GM12878 (cell line): ENCODE measurements around the gene BBC3. TPM values are rescaled to one million over a fixed set of nuclear protein-coding genes. Genes with fewer than 3 reads are reported as not detected.

Experiments used
- BHLHE40 ChIP-seq, 2 experiments: fragments of 450-650 bp in 1 of 2; IDR thresholded peaks; 2 replicates each; pipeline ENCODE4 v1.6.1; 2011 to 2017; ENCODE audit warnings: low read depth in 2 of 2, borderline replicate concordance in 1 of 2, improper control_type of control experiment in 1 of 2, low read length in 1 of 2, mild to moderate bottlenecking in 1 of 2
- CBFB ChIP-seq: IDR thresholded peaks from 2 replicates; pipeline ENCODE4 v1.6.1; 2016; ENCODE audit warnings: antibody characterized with exemption, low read depth
- CHD2 ChIP-seq: IDR thresholded peaks from 2 replicates; pipeline ENCODE4 v1.6.1; 2011; ENCODE audit warnings: low read depth, low read length, improper control_type of control experiment, borderline replicate concordance
- CREB1 ChIP-seq: IDR thresholded peaks from 2 replicates; pipeline ENCODE4 v1.6.1; 2012; ENCODE audit warnings: low read depth, mild to moderate bottlenecking, inconsistent platforms
- EGR1 ChIP-seq, 2 experiments: IDR thresholded peaks; 1 replicate in 1 of 2; 2 replicates in 1 of 2; pipeline ENCODE4 v1.6.1; 2011 to 2012; ENCODE audit warnings: low read depth in 2 of 2, low read length in 2 of 2, borderline replicate concordance in 1 of 2, mild to moderate bottlenecking in 1 of 2, moderate library complexity in 1 of 2
- ESRRA ChIP-seq: IDR thresholded peaks from 2 replicates; pipeline ENCODE4 v1.6.1; 2012; ENCODE audit warnings: mild to moderate bottlenecking, low read length, improper control_type of control experiment
- FOXK2 ChIP-seq: fragments of 450-650 bp; IDR thresholded peaks from 2 replicates; pipeline ENCODE4 v1.6.1; 2017; ENCODE audit warnings: mild to moderate bottlenecking, moderate library complexity
- HDAC2 ChIP-seq: fragments of 200-600 bp; sonication (generic); IDR thresholded peaks from 2 replicates; pipeline ENCODE4 v1.6.1; 2017
- JUND ChIP-seq: IDR thresholded peaks from 2 replicates; pipeline ENCODE4 v1.6.1; 2012; ENCODE audit warnings: low read depth, mild to moderate bottlenecking, low read length, improper control_type of control experiment, moderate library complexity
- MTA2 ChIP-seq: fragments of 450-650 bp; IDR thresholded peaks from 2 replicates; pipeline ENCODE4 v1.6.1; 2016; ENCODE audit warnings: low read depth, mild to moderate bottlenecking, moderate library complexity
- NFIC ChIP-seq: IDR thresholded peaks from 2 replicates; pipeline ENCODE4 v1.6.1; 2012; ENCODE audit warnings: low read depth, mild to moderate bottlenecking, inconsistent platforms, low read length, moderate library complexity
- NR2F1 ChIP-seq: fragments of 450-650 bp; conservative IDR thresholded peaks from 2 replicates; pipeline ENCODE4 v1.6.1; 2017; ENCODE audit warnings: mild to moderate bottlenecking
- PAX5 ChIP-seq: IDR thresholded peaks from 2 replicates; pipeline ENCODE4 v1.6.1; 2011; ENCODE audit warnings: low read depth, low read length, borderline replicate concordance
- PAX8 ChIP-seq: fragments of 450-650 bp; IDR thresholded peaks from 2 replicates; pipeline ENCODE4 v1.6.1; 2017; ENCODE audit warnings: mild to moderate bottlenecking, moderate library complexity
- POLR2AphosphoS2 ChIP-seq: IDR thresholded peaks from 2 replicates; pipeline ENCODE4 v1.6.1; 2011; ENCODE audit warnings: low read depth, mild to moderate bottlenecking, low read length, improper control_type of control experiment, moderate library complexity
- RAD51 ChIP-seq: fragments of 450-650 bp; IDR thresholded peaks from 2 replicates; pipeline ENCODE4 v1.6.1; 2016; ENCODE audit warnings: moderate library complexity, mild to moderate bottlenecking, inconsistent platforms
- SREBF2 ChIP-seq: IDR thresholded peaks from 2 replicates; pipeline ENCODE4 v1.6.1; 2012; ENCODE audit warnings: mild to moderate bottlenecking, low read length
- TARDBP ChIP-seq: IDR thresholded peaks from 2 replicates; pipeline ENCODE4 v1.6.1; 2016; ENCODE audit warnings: borderline replicate concordance
- TBL1XR1 ChIP-seq: IDR thresholded peaks from 2 replicates; pipeline ENCODE4 v1.6.1; 2012; ENCODE audit warnings: low read depth, low read length, improper control_type of control experiment
- ZBED1 ChIP-seq: IDR thresholded peaks from 2 replicates; pipeline ENCODE4 v1.6.1; 2016; ENCODE audit warnings: borderline replicate concordance
- polyA plus RNA-seq, 11 experiments: library from polyadenylated mRNA; depleted of rRNA in 4 of 11; unstranded in 6 of 11; stranded (reverse) in 5 of 11; fragments of >200 nt; fragmentation: Nextera tagmentation in 4 of 11; fragmentation: Illumina TruSeq in 1 of 11; extraction: Ambion mirVana in 4 of 11; extraction: Trizol in 1 of 11; gene quantifications; 1 replicate in 1 of 11; 2 replicates in 10 of 11; pipeline versions ENCODE4 v1.2.1 to v1.2.3, GENCODE V29; 2011 to 2016; ENCODE audit warnings: inconsistent platforms in 2 of 11, missing spikeins in 2 of 11, low read depth in 1 of 11
- total RNA-seq, 4 experiments: library from RNA; depleted of rRNA in 3 of 4; stranded (reverse); fragments of >200 nt in 3 of 4; fragmentation: Illumina TruSeq in 1 of 4; extraction: Trizol in 1 of 4; gene quantifications; 2 replicates each; pipeline versions ENCODE4 v1.2.1 to v1.2.3, GENCODE V29; 2013 to 2021
- TF ChIP-seq, protein P1 (sequence below): fragments of 450-650 bp; IDR thresholded peaks from 2 replicates; pipeline ENCODE4 v1.6.1; 2017; ENCODE audit warnings: mild to moderate bottlenecking, low read depth, inconsistent platforms; ENCODE audit not compliant: poor library complexity, severe bottlenecking
- TF ChIP-seq, protein P2 (sequence below): IDR thresholded peaks from 2 replicates; pipeline ENCODE4 v1.6.1; 2011; ENCODE audit warnings: low read depth, low read length, improper control_type of control experiment, borderline replicate concordance
- TF ChIP-seq, protein P3 (sequence below): fragments of 450-650 bp; IDR thresholded peaks from 2 replicates; pipeline ENCODE4 v1.6.1; 2018; ENCODE audit warnings: borderline replicate concordance, mild to moderate bottlenecking; ENCODE audit not compliant: partially characterized antibody
- TF ChIP-seq, protein P4 (sequence below): IDR thresholded peaks from 2 replicates; pipeline ENCODE4 v1.6.1; 2012; ENCODE audit warnings: low read depth, low read length, improper control_type of control experiment

The BBC3 gene
- total and polyA plus RNA-seq, 10 of the 15 experiments (the other 5 are each of a cell fraction or from before 2014, with no cell fraction given): 0.10 to 17.9 (median 7.5) TPM

DNA sequence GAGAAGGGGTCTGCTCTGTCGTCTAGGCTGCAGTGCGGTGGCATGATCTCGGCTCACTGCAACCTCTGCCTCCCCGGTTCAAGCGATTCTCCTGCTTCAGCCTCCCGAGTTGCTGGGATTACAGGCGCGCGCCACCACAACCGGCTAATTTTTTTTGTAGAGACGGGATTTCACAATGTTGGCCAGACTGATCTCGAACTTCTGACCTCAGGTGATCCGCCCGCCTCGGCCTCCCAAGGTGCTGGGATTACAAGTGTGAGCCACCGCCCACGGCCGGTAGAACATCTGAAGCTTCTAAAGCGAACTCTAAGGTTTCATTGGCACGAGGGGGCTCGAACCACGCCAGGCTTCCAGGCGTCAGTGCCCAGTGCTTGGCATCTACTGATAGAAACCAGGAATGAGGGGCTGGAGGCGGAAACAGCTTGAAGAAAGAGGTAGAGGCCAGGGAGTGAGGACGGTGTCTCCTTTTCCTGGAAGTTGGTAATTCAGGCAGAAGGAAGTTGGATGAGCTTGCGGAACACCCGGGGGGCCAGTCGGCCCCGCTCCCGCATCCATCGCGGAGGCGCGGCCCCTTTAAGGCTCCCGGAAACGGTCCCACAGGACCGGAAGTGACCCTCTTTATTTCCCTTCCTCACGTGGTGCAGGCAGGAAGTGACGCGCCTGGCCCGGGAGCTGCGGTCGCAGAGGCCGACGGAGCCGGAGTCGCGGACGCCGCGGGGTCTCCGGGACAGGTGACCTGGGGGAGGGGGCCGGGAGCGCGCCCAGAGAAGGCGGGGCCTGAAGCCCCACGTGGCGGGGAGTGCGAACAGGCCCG is 25.1 kb upstream of the BBC3 start, which contains the start of gene CCDC9 (continued):
- TF ChIP-seq PAX5: 0 out of 2 replicates have a peak, but pooled peaks have one; percentile 33
- peak; percentile 55; the same call in 1 of the 2 replicates for TF ChIP-seq TBL1XR1
- TF ChIP-seq, protein P1, sequence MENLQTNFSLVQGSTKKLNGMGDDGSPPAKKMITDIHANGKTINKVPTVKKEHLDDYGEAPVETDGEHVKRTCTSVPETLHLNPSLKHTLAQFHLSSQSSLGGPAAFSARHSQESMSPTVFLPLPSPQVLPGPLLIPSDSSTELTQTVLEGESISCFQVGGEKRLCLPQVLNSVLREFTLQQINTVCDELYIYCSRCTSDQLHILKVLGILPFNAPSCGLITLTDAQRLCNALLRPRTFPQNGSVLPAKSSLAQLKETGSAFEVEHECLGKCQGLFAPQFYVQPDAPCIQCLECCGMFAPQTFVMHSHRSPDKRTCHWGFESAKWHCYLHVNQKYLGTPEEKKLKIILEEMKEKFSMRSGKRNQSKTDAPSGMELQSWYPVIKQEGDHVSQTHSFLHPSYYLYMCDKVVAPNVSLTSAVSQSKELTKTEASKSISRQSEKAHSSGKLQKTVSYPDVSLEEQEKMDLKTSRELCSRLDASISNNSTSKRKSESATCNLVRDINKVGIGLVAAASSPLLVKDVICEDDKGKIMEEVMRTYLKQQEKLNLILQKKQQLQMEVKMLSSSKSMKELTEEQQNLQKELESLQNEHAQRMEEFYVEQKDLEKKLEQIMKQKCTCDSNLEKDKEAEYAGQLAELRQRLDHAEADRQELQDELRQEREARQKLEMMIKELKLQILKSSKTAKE: peak; percentile 44
- peak; percentile 65; the same call in 1 of the 2 replicates for TF ChIP-seq CBFB
- no peak for TF ChIP-seq HDAC2
- TF ChIP-seq JUND: no peak
- 0 out of 2 replicates have a peak, but pooled peaks have one; percentile 50 for TF ChIP-seq SREBF2
- TF ChIP-seq CHD2: peak; percentile 56; the same call in 1 of the 2 replicates
- TF ChIP-seq PAX8: no peak
- TF ChIP-seq FOXK2: 0 out of 2 replicates have a peak, but pooled peaks have one; percentile 31
- TF ChIP-seq NR2F1: peak; percentile 66; the same call in 1 of the 2 replicates
- peak; percentile 88 to 96 for TF ChIP-seq BHLHE40 (IDR thresholded peaks at IDR 0.05; ENCODE audit: borderline replicate concordance in 1 of 2, low read depth in 2 of 2, low read length in 1 of 2)
- TF ChIP-seq ESRRA: no peak
- peak; percentile 18; the same call in 1 of the 2 replicates for TF ChIP-seq NFIC
- TF ChIP-seq RAD51: peak; percentile 94
- 0 out of 2 replicates have a peak, but pooled peaks have one; percentile 61 for TF ChIP-seq POLR2AphosphoS2
- TF ChIP-seq EGR1 (IDR thresholded peaks at IDR 0.05; ENCODE audit: borderline replicate concordance in 1 of 2, low read depth in 2 of 2, low read length in 2 of 2): peak in 1 of 2 experiments; percentile 70; a peak in 1 of 3 replicates
- no peak for TF ChIP-seq ZBED1
- TF ChIP-seq CREB1: peak; percentile 96
- TF ChIP-seq, protein P2, sequence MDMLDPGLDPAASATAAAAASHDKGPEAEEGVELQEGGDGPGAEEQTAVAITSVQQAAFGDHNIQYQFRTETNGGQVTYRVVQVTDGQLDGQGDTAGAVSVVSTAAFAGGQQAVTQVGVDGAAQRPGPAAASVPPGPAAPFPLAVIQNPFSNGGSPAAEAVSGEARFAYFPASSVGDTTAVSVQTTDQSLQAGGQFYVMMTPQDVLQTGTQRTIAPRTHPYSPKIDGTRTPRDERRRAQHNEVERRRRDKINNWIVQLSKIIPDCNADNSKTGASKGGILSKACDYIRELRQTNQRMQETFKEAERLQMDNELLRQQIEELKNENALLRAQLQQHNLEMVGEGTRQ: peak; percentile 95
- TF ChIP-seq, protein P3, sequence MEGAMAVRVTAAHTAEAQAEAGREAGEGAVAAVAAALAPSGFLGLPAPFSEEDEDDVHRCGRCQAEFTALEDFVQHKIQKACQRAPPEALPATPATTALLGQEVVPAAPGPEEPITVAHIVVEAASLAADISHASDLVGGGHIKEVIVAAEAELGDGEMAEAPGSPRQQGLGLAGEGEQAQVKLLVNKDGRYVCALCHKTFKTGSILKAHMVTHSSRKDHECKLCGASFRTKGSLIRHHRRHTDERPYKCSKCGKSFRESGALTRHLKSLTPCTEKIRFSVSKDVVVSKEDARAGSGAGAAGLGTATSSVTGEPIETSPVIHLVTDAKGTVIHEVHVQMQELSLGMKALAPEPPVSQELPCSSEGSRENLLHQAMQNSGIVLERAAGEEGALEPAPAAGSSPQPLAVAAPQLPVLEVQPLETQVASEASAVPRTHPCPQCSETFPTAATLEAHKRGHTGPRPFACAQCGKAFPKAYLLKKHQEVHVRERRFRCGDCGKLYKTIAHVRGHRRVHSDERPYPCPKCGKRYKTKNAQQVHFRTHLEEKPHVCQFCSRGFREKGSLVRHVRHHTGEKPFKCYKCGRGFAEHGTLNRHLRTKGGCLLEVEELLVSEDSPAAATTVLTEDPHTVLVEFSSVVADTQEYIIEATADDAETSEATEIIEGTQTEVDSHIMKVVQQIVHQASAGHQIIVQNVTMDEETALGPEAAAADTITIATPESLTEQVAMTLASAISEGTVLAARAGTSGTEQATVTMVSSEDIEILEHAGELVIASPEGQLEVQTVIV: peak; percentile 63
- TF ChIP-seq, protein P4, sequence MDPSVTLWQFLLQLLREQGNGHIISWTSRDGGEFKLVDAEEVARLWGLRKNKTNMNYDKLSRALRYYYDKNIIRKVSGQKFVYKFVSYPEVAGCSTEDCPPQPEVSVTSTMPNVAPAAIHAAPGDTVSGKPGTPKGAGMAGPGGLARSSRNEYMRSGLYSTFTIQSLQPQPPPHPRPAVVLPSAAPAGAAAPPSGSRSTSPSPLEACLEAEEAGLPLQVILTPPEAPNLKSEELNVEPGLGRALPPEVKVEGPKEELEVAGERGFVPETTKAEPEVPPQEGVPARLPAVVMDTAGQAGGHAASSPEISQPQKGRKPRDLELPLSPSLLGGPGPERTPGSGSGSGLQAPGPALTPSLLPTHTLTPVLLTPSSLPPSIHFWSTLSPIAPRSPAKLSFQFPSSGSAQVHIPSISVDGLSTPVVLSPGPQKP: peak; percentile 95
- 0 out of 2 replicates have a peak, but pooled peaks have one; percentile 34 for TF ChIP-seq MTA2
- no peak for TF ChIP-seq TARDBP
